Measurements from ENCODE around the gene CHCHD3.
"Not testable (repeated sequence)": the region's sequence is repeated elsewhere in the genome, so short reads cannot be mapped to it uniquely, and the experiment has no call there.

CHCHD3 gene

DNA sequence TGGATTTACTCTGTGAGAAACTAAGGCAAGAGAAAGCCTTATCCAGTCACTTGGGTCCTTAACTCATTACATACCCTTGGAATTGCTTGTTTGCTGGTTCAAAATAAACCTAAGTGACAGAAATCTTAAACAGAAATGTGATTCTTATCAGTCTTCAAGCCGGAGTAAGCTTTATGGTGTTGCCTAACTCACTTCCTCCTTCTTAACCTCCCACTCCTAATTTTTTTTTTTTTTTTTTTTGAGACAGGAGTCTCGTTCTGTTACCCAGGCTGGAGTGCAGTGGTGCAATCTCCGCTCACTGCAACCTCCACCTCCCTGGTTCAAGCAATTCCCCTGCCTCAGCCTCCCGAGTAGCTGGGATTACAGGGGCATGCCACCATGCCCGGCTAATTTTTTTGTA lies 151.9 kb downstream of the CHCHD3 start:
- H3K4me1 Mint-ChIP-seq, result peaks cover 22% of the 10 kb centered on the region

DNA sequence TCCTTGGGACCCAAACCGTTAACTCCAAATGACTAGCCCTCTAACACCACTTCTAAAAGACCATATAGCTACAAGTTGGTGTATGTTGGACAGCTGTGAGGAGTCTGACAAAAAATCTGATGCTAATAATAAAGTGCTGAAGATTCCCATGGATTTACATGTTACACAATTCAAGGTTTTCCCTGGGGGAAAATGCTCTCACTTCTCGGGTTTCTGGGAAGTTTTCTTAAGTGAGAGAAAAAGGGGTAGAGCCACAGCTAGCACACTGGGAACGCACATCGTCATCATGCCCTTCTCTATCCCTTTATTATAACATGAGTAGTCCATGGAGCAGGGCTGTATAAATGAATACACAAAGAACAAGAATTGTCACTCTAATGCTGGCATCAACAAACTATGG lies 162.1 kb downstream of the CHCHD3 start:
- no peaks in the 10 kb centered on the region for H3K9me3 Mint-ChIP-seq
- DNase-seq (no peak), ATAC-seq (no peak)
- no peak overlapping the region for H3K4me3 Mint-ChIP-seq
- no peaks in the 10 kb centered on the region for H3K4me1 Mint-ChIP-seq
- no peak overlapping the region for H3K27ac Mint-ChIP-seq
- no peaks in the 10 kb centered on the region for H3K27me3 Mint-ChIP-seq
- peaks cover 11% of the 10 kb centered on the region for H3K36me3 Mint-ChIP-seq (ENCODE audit: low read depth)

More for the DNA sequence above, 151.9 kb downstream of the CHCHD3 start:
- H3K27me3 Mint-ChIP-seq, DNase-seq, H3K4me3 Mint-ChIP-seq, H3K9me3 Mint-ChIP-seq, ATAC-seq, H3K27ac Mint-ChIP-seq: not testable (repeated sequence)
- peaks cover 40% of the 10 kb centered on the region for H3K36me3 Mint-ChIP-seq (ENCODE audit: low read depth)

DNA sequence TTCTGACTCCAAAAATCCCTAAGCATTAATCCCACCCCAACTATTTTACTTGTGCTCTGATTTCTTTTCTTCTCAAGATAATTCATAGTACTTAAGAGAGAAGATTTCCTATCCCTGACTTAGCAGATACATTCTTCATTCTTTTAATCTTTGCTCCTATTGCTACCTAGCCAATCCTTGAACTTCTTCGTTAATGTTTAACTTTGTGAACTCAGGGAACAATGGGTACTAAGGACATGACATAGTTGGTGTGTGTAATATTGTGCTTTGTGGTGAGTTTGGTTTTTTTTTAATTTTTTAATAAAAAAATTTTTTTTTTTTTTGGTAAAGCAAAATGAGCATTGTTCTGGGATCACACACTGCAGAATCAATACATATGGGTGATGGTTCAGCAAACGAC lies 166.2 kb downstream of the CHCHD3 start:
- peaks cover 23% of the 10 kb centered on the region for H3K36me3 Mint-ChIP-seq (ENCODE audit: low read depth)
- ATAC-seq (no peak), DNase-seq (no peak)
- H3K4me3 Mint-ChIP-seq, result no peak overlapping the region
- no peaks in the 10 kb centered on the region for H3K9me3 Mint-ChIP-seq
- H3K27ac Mint-ChIP-seq, result no peak overlapping the region
- no peaks in the 10 kb centered on the region for H3K27me3 Mint-ChIP-seq
- H3K4me1 Mint-ChIP-seq, result no peaks in the 10 kb centered on the region

DNA sequence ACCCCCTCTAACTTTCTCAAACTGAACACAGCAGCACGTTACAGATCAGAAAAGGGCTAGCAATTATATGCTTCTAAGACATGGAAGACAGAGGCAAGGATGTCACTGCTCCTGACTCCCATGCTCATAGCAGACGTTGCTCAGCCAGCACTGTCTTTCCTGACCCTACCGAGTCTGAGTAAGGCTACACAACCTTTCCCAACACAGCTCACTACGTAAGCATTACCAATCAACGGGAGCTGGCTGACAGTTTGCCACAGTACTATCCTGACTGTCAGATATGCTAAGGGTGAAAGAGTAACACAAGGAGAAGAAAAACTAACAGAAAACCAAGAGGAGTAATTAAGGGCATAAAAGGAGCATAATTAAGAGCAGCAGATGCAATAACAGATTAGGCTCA lies 171.2 kb downstream of the CHCHD3 start:
- DNase-seq (no peak), ATAC-seq (no peak)
- H3K4me1 Mint-ChIP-seq, result no peaks in the 10 kb centered on the region
- H3K27me3 Mint-ChIP-seq, result no peaks in the 10 kb centered on the region
- H3K4me3 Mint-ChIP-seq, result no peak overlapping the region
- H3K27ac Mint-ChIP-seq, result no peak overlapping the region
- no peaks in the 10 kb centered on the region for H3K9me3 Mint-ChIP-seq
- H3K36me3 Mint-ChIP-seq (ENCODE audit: low read depth), result peaks cover 30% of the 10 kb centered on the region

DNA sequence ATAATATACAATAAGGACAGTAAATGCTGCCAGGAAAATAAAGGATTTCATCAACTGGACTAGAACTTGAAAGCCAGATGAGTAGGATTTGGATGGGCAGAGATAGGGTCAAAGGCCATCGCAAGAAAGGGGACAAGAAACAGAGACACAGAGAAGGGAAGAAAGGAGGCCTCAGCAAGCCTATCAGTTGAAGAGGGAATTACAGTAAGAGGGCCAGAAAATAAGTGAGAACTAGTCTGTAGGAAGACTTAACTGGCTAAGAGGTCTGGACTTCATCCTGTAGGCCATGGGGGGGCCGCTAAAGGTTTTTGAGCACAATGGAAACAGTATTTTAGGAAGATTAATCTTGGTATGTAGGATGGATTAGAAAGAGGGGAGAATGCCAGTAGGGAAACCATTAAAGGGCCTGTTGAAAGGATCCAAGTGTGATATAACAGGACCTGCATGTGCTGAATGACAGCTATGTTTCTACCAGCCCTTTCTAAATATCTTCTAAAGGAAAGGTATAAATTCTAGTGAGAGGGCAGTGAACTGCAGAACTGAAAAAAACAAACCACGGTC lies 174.4 kb downstream of the CHCHD3 start:
- no peak overlapping the region for H3K27ac Mint-ChIP-seq
- H3K36me3 Mint-ChIP-seq (ENCODE audit: low read depth), result peaks cover 38% of the 10 kb centered on the region
- H3K9me3 Mint-ChIP-seq, result peaks cover 10% of the 10 kb centered on the region
- no peak overlapping the region for H3K4me3 Mint-ChIP-seq
- H3K4me1 Mint-ChIP-seq, result peaks cover 12% of the 10 kb centered on the region
- ATAC-seq (no peak), DNase-seq (no peak)
- H3K27me3 Mint-ChIP-seq, result no peaks in the 10 kb centered on the region

DNA sequence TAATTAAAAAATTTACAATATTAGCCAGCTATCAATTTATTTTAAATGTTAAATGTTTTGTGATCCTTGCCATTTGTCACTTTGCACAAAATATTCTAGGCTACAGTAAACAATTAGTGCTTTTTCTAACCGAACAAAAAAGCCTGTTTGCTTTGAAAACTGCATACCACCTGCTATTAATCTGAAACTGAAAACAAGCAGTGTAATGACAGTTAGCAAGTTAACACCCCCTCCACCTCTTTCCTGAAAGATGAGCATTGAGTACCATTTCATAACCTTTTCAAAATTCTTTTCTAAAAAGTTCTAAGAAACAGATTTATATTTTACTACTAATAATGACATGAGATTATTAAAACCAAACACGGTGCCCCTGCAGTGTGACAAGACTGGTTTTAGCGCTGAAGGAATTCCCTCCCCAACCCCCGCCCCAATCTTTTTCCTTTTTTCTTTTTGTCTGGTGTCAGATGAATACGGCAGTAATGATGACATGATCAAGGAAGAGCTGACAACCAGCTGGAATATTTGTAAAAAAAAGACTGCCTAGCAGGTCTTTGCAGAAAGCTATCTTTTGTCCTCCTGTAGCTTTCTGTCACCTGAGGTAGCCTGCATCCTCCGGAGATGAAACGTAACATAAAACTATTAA lies 175.6 kb downstream of the CHCHD3 start:
- ATAC-seq (no peak), DNase-seq (no peak)
- Mint-ChIP-seq H3K9me3 (peaks cover 10% of the 10 kb centered on the region), H3K36me3 (ENCODE audit: low read depth) (peaks cover 38% of the 10 kb centered on the region), H3K4me1 (peaks cover 12% of the 10 kb centered on the region), H3K27me3 (no peaks in the 10 kb centered on the region), H3K4me3 (no peak overlapping the region), H3K27ac (no peak overlapping the region)

DNA sequence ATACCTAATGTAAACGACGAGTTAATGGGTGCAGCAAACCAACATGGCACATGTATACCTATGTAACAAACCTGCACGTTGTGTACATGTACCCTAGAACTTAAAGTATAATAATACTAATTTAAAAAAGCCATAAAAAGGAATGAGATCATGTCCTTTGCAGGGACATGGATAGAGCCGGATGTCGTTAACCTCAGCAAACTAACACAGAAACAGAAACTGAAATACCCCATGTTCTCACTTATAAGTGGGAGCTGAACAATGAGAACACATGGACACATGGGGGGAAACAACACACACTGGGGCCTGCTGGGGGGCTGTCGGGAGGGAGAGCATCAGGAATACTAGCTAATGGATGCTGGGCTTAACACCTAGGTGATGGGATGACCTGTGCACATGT lies 176.8 kb downstream of the CHCHD3 start:
- peaks cover 12% of the 10 kb centered on the region for H3K4me1 Mint-ChIP-seq
- not testable (repeated sequence) for H3K27ac Mint-ChIP-seq, DNase-seq, ATAC-seq, H3K27me3 Mint-ChIP-seq, H3K4me3 Mint-ChIP-seq
- H3K9me3 Mint-ChIP-seq, result peaks cover 10% of the 10 kb centered on the region
- peaks cover 44% of the 10 kb centered on the region for H3K36me3 Mint-ChIP-seq (ENCODE audit: low read depth)

DNA sequence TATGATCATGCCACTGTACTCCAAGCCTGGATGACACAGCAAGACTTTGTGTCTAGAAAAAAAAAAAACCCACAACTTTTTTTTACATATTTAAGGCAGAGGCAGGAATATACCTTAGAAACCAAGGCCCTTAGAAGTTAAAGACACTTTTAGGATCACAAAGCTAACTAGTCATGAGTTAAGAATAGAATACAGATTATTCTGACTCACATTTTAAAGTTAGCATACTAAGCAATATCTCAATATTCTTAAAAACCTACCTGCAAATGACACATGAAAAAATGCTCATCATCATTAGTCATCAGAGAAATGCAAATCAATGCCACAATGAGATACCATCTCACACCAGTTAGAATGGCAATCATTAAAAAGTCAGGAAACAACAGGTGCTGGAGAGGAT lies 177.7 kb downstream of the CHCHD3 start:
- Mint-ChIP-seq H3K9me3 (peaks cover 10% of the 10 kb centered on the region), H3K27ac (no peak overlapping the region), H3K4me3 (no peak overlapping the region), H3K36me3 (ENCODE audit: low read depth) (peaks cover 40% of the 10 kb centered on the region), H3K4me1 (peaks cover 12% of the 10 kb centered on the region), H3K27me3 (no peaks in the 10 kb centered on the region)
- peak; percentile 66 for ATAC-seq
- DNase-seq, result no peak

DNA sequence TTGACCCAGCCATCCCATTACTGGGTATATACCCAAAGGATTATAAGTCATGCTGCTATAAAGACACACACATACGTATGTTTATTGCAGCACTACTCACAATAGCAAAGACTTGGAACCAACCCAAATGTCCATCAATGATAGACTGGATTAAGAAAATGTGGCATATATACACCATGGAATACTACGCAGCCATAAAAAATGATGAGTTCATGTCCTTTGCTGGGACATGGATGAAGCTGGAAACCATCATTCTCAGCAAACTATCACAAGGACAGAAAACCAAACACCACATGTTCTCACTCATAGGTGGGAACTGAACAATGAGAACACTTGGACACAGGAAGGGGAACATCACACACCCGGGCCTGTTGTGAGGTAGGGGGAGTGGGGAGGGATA lies 179.6 kb downstream of the CHCHD3 start:
- DNase-seq, H3K27me3 Mint-ChIP-seq, H3K27ac Mint-ChIP-seq, H3K4me3 Mint-ChIP-seq, ATAC-seq: not testable (repeated sequence)
- peaks cover 10% of the 10 kb centered on the region for H3K9me3 Mint-ChIP-seq
- H3K4me1 Mint-ChIP-seq, result peaks cover 12% of the 10 kb centered on the region
- peaks cover 36% of the 10 kb centered on the region for H3K36me3 Mint-ChIP-seq (ENCODE audit: low read depth)

DNA sequence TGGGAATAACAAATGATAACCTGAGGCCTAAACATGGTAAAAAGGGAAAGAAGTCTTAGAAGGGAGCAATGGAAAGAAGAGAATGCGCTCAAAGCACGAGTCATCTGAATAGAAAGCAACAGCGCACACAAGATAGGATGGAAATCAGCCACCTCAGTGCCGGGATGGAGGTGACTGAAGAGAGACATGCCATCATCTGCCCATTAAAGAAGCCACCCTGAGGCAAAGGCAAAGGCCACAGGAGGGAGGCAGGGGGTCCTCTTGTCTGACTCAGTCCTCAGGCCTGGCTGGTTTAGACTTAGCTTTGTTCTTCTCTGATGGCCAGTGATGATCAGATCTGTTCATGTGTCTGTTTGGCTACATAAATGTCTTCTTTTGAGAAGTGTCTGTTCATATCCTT lies 180.6 kb downstream of the CHCHD3 start:
- no peak overlapping the region for H3K27ac Mint-ChIP-seq
- H3K27me3 Mint-ChIP-seq, result no peaks in the 10 kb centered on the region
- peaks cover 39% of the 10 kb centered on the region for H3K36me3 Mint-ChIP-seq (ENCODE audit: low read depth)
- peaks cover 12% of the 10 kb centered on the region for H3K4me1 Mint-ChIP-seq
- DNase-seq (no peak), ATAC-seq (no peak)
- H3K9me3 Mint-ChIP-seq, result peaks cover 10% of the 10 kb centered on the region
- H3K4me3 Mint-ChIP-seq, result no peak overlapping the region

DNA sequence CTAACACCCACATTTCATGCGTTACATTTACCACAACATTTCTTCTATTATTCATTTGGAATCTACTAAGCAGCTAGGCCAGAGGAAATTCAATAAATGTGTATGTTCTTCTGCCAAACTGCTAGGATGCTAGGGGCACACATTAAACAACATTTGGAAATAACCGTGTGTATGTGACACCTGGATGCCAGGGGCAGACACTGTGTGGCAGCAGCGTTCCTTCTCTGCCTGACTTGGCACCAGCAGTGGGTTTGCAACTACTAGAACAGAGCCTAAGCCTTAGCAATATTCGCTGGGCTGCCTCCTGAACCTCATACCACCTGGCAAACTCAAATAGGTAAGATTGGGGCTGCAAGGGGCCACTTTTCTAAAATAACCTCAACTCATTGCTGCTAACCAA lies 182.1 kb downstream of the CHCHD3 start:
- Mint-ChIP-seq H3K4me1 (peaks cover 11% of the 10 kb centered on the region), H3K27ac (no peak overlapping the region), H3K27me3 (no peaks in the 10 kb centered on the region), H3K36me3 (ENCODE audit: low read depth) (peaks cover 35% of the 10 kb centered on the region), H3K9me3 (peaks cover 10% of the 10 kb centered on the region), H3K4me3 (no peak overlapping the region)
- DNase-seq, result no peak
- no peak for ATAC-seq

DNA sequence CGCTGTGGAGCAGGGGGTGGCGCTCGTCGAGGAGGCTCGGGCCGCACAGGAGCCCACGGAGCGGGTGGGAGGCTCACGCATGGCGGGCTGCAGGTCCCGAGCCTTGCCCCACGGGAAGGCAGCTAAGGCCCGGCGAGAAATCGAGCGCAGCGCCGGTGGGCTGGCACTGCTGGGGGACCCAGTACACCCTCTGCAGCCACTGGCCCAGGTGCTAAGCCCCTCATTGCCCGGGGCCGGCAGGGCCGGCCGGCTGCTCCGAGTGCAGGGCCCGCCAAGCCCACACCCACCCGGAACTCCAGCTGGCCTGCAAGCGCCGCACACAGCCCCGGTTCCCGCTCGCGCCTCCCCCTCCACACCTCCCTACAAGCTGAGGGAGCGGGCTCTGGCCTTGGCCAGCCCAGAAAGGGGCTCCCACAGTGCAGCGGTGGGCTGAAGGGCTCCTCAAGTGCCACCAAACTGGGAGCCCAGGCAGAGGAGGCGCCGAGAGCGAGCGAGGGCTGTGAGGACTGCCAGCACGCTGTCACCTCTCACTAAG lies 183.2 kb downstream of the CHCHD3 start:
- DNase-seq, ATAC-seq, H3K9me3 Mint-ChIP-seq, H3K27me3 Mint-ChIP-seq, H3K4me3 Mint-ChIP-seq, H3K27ac Mint-ChIP-seq, H3K4me1 Mint-ChIP-seq: not testable (repeated sequence)
- H3K36me3 Mint-ChIP-seq (ENCODE audit: low read depth), result peaks cover 30% of the 10 kb centered on the region

DNA sequence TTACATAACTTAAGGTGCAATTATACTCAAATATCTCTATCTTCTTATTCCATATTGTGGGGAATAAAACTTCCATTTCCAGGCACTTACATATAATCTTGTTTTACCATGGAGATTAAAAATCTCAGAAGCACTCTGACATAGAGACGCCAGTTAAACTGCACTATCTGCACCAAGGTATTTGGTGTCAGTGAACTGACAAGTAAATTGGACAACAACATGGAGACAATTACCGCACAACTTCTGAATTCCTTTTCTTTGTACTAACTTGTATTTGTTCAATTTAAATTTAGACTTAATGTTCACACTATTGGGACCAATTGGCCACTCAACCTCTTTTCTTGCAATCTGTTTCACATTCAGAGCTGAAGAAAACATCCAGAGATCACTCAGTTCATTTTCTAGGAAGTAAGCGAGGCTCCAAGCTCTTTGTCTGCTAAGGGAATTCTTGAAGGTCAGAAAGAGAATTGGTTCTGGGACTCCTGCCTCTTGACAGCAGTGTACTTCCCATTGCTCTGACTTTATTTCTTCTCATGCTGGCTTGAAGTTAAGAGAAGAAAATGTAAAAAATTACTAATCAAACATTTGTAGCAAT lies 184.7 kb downstream of the CHCHD3 start:
- H3K4me1 Mint-ChIP-seq, result no peaks in the 10 kb centered on the region
- DNase-seq (no peak), ATAC-seq (no peak)
- no peak overlapping the region for H3K27ac Mint-ChIP-seq
- no peaks in the 10 kb centered on the region for H3K27me3 Mint-ChIP-seq
- H3K9me3 Mint-ChIP-seq, result no peaks in the 10 kb centered on the region
- H3K4me3 Mint-ChIP-seq, result no peak overlapping the region
- peaks cover 26% of the 10 kb centered on the region for H3K36me3 Mint-ChIP-seq (ENCODE audit: low read depth)

DNA sequence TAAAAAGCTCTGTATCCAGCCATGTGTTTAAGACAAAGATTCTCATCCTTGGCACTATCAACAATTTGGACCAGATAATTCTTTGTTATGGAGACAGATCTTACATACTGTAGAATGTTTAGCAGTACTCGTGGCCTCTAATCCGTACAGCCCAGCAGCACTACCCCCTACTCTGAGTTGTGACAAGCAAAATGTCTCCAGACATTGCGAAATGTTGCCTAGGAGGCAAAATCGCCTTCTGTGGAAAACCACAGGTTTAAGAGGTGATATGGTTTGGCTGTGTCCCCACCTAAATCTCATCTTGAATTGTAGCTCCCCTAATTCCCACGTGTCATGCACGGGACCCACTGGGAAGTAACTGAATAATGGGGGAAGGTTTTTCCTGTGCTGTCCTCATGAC lies 186.7 kb downstream of the CHCHD3 start:
- H3K9me3 Mint-ChIP-seq, result no peaks in the 10 kb centered on the region
- no peak overlapping the region for H3K27ac Mint-ChIP-seq
- DNase-seq, result no peak
- no peaks in the 10 kb centered on the region for H3K4me1 Mint-ChIP-seq
- no peak for ATAC-seq
- H3K36me3 Mint-ChIP-seq (ENCODE audit: low read depth), result peaks cover 24% of the 10 kb centered on the region
- H3K27me3 Mint-ChIP-seq, result no peaks in the 10 kb centered on the region
- H3K4me3 Mint-ChIP-seq, result no peak overlapping the region

DNA sequence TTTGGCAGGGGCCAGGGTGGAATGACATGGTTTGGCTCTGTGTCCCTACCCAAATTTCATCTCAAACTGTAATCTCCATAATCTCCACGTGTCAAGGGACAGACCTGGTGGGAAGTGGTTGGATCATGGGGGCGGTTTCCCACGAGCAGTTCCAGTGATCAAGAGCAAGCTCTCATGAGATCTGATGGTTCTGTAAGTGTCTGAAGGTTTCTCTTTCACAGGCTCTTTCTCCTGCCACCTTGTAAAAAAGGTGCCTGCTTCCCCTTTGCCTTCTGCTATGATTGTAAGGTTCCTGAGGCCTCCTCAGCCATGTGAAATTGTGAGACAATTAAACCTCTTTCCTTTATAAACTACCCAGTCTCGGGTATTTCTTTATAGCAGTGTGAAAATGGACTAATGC lies 188.3 kb downstream of the CHCHD3 start:
- Mint-ChIP-seq H3K4me3 (no peak overlapping the region), H3K9me3 (no peaks in the 10 kb centered on the region), H3K36me3 (ENCODE audit: low read depth) (peaks cover 23% of the 10 kb centered on the region), H3K27ac (no peak overlapping the region), H3K27me3 (no peaks in the 10 kb centered on the region), H3K4me1 (no peaks in the 10 kb centered on the region)
- ATAC-seq (no peak), DNase-seq (no peak)

Measured in activated naive CD8-positive, alpha-beta T cell treated with anti-CD3 and anti-CD28 coated beads, Interleukin-2, amount 50 U/mL, for 24 hours (primary cell).